UCSD-AML1 (cell line): Measurements from ENCODE around the gene PAX6.

Experiments used
- DNase-seq: peaks from one replicate; lab custom pipeline; 2025; ENCODE audit not compliant: unreplicated experiment; lab: John Stamatoyannopoulos, UW

PAX6 gene

DNA sequence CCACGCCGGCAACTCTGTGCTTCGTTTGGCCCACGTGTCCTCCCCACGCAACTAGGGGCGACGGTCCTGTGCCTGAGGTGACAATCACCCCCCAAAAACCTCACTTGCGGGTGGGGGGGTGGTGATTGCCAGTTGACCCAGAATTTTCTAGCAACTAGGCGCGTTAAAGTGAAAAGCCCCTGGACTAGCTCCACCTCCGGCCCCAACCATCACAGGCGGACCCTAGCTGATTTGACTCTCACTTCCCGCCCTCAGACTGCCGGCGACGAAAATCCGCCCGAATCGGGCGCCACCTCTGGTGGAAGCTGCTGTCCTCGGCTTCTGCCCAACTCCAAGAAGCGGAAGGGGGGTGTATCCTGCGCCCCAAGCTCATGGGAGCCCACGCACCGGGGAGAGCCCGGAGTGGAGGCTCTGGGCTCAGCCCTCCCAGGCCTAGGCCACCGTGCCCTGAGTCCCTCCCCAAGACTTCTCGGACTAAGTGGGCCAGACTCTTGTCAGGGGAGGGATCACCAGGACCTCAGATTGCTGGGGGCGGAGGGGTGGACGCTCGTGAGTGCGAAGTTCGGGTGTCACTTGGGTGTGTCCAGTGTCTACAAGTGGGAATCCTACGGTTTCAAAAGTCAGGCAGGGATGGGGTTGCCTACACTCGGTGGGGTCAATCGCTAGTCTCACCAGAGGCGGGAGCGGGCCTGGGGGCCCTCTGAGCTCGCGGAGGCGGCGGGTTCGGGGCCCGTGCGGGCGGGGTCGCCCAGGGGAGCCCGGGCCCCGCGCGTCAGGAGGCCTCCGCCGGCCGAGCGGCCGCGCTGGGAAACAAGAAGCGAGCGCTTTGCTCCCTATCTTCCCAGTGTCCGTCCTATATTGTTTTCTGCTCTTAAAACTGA lies 12.3 kb downstream of the PAX6 start:
- no peak for DNase-seq

DNA sequence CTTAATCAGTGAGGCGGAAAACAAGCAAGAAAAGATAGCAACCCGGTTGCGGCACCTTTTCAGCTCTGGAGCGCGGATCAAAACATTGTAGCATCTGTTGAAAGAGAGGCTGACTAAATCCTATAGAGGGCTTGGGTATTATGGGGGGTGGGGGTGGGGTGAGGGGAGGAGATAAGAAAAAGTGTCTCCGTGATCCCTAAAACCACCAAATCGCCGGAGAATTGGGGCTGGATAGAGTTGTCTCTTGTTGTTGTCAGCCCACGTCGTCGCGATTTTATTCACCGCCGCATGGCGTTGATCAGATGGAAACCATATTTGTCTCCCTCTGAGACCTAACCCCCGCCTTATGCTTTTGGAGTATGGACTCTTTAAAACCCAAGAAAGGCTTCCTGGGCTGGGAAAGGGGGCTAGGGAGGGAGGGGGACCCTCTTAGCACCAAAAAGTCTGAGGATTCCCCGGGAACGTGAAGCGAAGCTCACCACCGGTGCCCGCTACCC lies 13.0 kb downstream of the PAX6 start:
- DNase-seq: no peak

GRCh38 chr11:31797190-31798056 lies 13.7 kb downstream of the PAX6 start:
- DNase-seq: no peak

DNA sequence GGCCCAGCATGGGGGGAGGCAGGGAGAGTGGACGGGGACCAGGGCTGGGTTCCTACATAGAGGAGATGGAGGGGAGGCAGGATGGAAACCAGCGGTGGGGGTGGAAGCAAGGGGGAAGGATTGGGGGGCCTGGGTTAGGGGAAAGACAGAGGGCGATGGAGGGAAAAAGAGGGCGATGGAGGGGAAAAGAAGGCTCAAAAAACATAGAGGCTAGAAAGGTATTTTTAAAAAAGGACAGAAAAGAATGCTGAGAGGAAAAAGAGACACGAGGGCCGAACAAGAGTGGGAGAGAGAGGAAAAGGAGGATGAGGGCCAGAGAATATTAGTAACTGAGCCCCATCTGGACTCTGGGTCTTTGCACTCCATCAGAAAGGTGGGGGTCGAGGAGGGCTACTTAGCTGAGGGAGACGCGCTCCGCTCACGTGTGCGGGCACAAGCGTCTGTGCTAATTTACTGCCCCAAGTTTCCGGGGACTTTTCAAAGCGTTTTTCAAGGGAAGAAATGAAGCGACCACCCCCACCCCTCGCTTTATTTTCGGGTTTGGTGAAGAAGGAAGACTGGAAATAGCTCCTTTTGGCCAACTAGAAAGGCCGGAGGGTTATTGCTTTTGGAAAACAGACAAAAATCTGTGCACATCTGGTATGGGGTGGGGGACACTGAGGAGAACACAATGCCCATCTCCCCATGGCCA lies 14.5 kb downstream of the PAX6 start:
- DNase-seq: no peak

- no peak for DNase-seq
Observed at GRCh38 chr11:31795706-31796498, 15.2 kb downstream of the PAX6 start.

- DNase-seq: no peak
Observed at GRCh38 chr11:31794548-31794947, 16.6 kb downstream of the PAX6 start.

GRCh38 chr11:31793264-31793663 lies 17.9 kb downstream of the PAX6 start:
- no peak for DNase-seq

DNA sequence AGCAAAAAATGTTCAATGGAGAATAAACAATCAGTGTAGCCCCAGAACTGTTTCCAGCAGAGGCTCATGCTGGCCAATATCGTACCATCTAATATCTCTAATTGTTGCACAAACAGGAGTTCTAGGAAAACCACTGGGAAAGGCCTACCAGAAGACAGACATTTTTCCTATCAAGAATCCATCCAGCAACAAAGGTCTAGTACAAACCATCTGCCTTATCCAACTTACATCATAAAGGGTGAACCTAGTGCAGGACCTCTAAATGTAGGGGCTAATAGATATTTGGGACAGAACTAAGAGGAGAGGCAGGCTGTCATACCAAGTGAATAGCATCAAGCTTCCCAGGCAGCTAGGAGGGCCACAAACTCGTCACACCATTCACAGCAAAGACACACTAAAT lies 18.7 kb downstream of the PAX6 start:
- no peak for DNase-seq

- DNase-seq: no peak
Observed at GRCh38 chr11:31792036-31792435, 19.1 kb downstream of the PAX6 start.

DNA sequence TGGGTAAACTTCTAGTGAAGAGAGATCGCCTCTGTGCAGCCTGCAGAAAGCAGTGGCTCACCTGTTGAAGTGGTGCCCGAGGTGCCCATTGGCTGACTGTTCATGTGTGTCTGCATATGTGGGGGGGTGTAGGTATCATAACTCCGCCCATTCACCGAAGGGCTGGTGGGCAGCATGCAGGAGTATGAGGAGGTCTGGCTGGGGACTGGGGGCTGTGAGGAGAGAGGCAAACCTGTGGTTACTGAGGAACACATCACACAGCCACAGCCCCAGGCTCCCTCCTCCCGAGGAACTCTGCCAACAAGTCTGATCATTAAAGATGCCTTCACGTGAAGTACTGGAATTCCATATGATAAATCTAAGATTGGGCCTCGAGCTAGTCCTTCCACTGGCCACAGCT lies 20.5 kb downstream of the PAX6 start:
- DNase-seq: no peak

DNA sequence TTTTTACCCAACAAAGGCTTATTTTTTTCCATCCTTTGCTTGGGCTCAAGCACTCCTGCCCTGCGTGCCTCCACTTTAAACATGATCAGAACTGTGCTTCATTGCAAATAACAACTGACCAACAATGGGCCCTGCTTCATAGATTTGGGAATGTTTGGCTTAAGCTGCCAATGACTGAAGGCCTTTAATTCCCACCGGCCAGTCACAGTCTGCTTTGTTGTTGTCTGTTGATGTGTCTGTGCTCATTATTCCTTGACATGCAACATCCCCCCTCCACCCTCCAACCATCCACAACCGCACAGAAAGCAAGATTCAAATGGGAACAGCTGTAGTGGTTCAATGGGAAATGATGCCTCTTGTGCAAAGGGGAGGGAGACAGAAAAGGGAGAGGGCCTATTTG lies 23.0 kb downstream of the PAX6 start:
- no peak for DNase-seq

DNA sequence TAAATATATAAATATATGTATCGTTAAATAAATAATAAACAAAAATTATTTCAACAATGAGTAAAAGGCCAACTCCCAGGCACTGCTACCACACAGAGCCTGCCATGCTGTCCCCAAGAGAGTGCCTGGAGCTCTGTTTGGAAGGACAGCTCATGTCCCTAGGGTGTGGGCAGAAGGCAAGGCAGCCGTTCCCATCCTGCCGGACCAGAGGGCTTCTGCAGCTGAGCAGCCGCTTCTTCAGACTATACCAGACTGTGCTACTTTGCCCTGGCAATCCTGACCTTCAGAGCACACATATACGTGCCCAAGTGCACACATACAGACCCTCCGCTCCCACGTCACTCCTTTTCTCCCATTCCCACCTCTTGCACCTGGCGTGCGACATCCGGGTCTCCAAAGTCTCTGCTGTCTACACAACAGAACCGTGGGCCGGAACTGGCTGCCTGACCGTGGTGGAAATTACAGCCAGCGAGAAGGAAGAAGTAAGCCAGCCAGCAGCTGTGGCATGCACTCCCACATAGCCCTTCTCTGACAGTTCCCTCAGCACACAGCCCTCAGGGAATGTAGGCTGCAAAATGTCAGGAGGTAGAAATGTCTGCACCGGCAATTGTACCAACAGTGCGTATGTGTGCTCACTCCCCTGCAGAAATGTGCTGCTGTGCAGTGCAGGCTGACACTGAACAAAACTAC lies 24.0 kb downstream of the PAX6 start:
- no peak for DNase-seq

- DNase-seq: no peak
Observed at GRCh38 chr11:31784611-31785010, 26.5 kb downstream of the PAX6 start.

DNA sequence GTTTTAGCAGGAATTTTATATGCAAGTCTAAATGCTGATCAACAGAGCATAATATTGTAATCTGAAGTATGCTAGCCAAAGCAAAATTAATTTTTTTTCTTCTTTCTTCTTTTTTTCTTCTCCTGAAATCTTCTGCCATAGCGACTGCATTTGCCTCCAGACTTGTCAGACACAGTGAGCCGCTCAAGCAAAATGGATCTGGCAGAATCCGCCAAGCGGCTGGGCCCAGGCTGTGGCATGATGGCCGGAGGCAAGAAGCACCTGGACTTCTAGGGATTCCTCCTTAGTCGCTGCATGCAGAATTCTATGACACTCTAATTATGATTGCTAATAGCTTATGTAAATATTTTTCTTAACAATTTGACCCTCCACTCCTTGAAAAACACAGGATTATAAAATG lies 27.9 kb downstream of the PAX6 start:
- no peak for DNase-seq

- DNase-seq: no peak
Observed at GRCh38 chr11:31782257-31782656, 28.9 kb downstream of the PAX6 start.

- no peak for DNase-seq
Observed at GRCh38 chr11:31780480-31780971, 30.6 kb downstream of the PAX6 start.

DNA sequence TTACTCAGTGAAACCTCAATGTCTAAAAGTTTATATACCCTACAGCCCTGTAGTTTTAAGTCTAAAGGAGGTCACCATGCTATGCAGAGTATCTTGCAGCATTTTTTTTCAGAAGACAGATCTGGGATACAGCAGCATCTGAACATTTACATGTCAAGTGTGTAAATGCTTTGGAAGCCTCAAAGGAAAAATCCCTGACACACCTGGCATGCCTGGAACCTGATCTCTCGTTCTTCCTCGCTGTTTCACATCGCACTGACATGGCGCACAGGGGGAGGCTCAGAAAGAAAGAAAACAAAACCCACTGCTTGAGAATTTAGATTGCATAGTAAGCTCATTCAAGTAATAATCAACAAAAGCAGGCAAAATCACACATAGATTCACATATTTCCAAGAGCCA lies 31.0 kb downstream of the PAX6 start:
- DNase-seq: no peak

DNA sequence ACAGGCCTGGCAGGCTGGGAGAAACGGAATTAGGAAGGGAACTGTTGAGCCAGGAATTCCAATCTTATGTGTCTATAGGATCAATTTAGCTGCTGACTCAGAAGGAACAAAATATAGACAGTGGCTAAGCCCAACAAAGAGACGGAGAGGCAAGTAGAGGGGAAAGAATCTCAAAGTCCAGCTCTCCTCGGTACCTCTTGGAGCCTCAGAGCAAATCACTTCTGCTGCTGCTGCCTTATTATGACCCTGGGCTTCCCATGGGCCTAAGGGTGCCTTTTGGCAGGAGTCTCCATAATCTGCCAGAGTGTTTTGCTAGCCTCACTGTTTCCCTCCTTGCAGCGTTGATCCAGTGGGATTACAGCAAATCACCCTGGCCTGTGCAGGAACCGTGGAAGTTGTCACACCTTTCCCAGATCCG lies 31.7 kb downstream of the PAX6 start:
- no peak for DNase-seq

- no peak for DNase-seq
Observed at GRCh38 chr11:31772412-31772811, 38.7 kb downstream of the PAX6 start.
